GM20000 (cell line): ENCODE measurements around the gene ADARB2.

ENCODE experiments used
- DNase-seq: peaks from one replicate; pipeline ENCODE4 v3.0.0; 2012; ENCODE audit warnings: low spot score
- TF ChIP-seq, protein P1 (sequence below): IDR thresholded peaks from 2 replicates; pipeline ENCODE4 v1.5.1; 2012; ENCODE audit warnings: mild to moderate bottlenecking, control low read depth; ENCODE audit errors: extremely low read depth, missing control alignments

The ADARB2 gene

DNA sequence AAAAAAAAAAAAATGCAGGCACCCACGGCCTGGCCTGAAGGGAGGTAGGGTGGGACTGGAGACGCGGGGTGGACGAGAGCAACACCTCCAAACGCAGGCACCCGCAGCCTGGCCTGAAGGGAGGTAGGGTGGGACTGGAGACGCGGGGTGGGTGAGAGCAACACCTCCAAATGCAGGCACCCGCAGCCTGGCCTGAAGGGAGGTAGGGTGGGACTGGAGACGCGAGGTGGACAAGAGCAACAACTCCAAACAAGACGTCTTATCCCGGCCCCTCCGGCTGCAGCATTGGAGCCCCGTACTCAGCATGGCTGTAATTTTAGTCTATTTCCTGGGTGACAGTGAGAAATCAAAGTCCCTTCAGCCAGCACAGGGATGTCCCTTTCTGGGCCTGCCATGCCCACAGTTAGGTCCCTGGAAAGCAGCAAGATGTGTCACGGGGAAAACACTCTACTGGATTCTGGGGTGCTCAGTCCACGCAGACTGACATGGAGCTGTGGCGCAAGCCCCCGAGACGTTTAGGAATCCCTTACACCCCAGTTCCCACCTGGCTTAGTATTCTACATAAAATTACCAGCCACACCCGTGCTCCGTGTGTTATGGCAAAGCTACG lies 561.3 kb downstream of the ADARB2 start:
- TF ChIP-seq, protein P1, sequence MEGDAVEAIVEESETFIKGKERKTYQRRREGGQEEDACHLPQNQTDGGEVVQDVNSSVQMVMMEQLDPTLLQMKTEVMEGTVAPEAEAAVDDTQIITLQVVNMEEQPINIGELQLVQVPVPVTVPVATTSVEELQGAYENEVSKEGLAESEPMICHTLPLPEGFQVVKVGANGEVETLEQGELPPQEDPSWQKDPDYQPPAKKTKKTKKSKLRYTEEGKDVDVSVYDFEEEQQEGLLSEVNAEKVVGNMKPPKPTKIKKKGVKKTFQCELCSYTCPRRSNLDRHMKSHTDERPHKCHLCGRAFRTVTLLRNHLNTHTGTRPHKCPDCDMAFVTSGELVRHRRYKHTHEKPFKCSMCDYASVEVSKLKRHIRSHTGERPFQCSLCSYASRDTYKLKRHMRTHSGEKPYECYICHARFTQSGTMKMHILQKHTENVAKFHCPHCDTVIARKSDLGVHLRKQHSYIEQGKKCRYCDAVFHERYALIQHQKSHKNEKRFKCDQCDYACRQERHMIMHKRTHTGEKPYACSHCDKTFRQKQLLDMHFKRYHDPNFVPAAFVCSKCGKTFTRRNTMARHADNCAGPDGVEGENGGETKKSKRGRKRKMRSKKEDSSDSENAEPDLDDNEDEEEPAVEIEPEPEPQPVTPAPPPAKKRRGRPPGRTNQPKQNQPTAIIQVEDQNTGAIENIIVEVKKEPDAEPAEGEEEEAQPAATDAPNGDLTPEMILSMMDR, result no peak

DNA sequence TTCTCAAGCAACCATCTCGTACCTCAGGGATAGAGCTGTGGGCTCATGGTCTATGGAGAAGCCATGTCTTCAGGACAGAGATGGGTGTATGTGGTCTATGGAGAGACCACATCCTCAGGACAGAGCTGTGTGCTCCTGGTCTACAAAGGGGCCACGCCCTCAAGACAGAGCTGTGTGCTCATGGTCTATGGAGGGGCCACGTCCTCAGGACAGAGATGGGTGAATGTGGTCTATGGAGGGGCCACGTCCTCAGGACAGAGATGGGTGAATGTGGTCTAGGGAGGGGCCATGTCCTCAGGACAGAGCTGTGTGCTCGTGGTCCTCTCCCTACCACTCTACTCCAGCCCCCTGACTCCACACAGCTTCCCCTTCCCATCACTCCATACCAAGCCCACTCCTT lies 563.3 kb downstream of the ADARB2 start:
- TF ChIP-seq, protein P1, result no peak
- DNase-seq, result no peak

More for the DNA sequence above, 561.3 kb downstream of the ADARB2 start:
- no peak for DNase-seq

DNA sequence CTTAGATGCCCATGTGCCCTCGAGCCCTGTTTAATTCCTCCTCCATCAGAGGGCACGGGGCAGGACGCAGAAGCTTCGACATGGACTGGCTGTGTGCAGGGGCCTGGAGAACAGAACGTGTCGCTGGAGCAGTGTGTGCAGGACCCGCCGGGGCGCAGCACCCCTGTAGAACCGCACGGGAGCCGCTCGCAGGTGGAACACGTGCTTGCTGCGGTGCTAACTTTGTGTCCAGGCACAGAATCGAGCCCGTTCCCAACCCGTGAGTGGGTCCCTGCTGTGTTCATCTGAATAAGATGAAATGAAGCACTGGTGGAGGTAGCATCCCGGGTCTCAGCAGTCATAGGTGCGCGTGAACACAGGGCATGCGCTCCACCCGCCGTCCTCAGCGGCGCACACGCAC lies 564.2 kb downstream of the ADARB2 start:
- DNase-seq, result no peak
- TF ChIP-seq, protein P1, result no peak

DNA sequence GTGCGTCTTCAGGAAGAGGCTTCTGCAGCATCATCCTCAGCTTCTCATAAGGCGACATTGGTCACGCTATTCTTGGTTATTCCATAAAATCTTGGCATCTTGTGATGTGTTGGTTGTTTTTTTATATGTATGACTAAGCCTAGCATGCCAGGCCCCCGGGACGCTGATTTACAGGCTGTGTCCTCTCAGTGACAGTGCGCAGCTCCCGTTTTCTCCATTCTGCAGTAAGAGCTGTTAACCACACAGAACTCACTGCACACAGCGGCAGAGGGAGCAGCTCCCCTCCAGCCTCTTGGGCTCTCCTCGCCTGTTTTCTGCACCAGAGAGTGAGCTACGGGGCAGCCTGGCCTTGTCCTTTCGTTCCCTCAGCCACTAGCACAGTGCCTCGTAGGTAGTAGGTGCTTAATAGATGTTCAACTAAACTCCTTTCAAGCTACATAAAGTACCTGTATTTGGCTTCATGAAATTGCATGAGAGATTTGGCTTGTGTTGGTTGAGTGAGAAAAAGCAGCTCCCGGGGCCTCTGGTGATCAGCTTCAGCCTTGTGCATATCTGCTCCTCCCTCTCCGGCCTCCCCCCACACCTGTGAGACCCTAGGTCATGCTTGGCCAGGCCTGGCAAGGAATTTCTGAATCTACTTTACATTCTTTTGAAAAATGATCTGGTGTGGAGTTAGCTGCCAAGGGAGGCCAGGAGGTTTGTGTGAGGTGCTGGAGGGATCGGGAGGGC lies 564.9 kb downstream of the ADARB2 start:
- DNase-seq, result no peak
- TF ChIP-seq, protein P1, result no peak

DNA sequence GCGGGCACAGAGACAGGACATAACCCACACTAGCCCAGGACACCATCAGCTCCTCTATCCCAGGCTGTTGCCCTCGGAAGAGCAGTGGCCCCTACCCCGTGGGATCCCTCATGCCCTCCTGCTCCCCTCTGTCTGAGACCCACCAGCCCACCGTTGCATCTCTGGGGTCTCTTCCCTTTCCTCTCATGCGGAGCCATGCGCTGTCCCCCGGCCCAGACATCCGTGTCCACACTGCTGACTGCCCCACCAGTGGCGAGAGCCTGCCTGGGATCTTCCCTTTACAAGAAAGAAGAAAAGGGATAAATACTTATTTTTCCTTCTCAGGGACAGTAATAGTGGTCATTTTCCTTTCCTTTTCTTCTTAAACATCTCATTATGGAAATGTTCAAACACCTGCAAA lies 565.7 kb downstream of the ADARB2 start:
- TF ChIP-seq, protein P1, result no peak
- DNase-seq, result no peak

DNA sequence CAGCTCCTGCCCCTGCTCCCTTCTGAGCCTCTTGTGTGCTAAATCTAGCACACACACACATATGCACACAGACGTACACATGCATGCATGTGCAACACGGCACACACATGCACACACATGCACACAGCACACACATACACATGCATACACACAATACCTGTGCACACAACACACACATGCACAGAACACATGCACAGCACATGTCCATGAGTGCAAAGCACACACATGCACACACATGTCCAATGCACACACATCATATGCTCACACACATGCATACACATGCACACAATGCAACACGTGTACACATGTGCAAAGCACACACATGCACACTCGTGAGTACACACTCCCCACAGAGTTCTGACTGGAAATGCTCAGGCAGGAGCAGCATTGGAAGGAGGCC lies 566.1 kb downstream of the ADARB2 start:
- no peak for DNase-seq
- TF ChIP-seq, protein P1, result no peak

DNA sequence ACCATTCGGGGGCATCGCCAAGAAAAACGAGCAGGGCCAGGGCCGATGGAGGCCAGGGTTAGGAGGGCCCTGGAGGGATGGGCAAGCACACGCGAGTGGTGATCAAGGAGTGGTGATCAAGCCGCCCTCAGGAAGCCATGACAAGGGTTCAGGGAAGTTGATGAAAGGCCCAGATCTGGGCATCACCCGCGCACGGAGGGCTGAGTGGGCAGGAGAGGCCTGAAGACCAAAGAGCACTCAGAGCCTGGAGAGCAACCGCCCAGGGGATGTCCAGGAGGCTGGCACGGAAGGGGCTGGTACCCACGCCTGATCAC lies 566.5 kb downstream of the ADARB2 start:
- TF ChIP-seq, protein P1, result no peak
- DNase-seq, result no peak
